ENCODE data around the gene PIGO. TPM values are rescaled to one million over a fixed set of nuclear protein-coding genes. Genes with fewer than 3 reads are reported as not detected.

PIGO gene
- total and polyA plus RNA-seq, 2 of the 8 experiments (the other 6 are each of a cell fraction or from before 2014, with no cell fraction given), result 20.5 to 31.3 TPM

- TF ChIP-seq KDM5A (IDR thresholded peaks at IDR 0.05; ENCODE audit: low read length) (no peak), CHD1 (IDR thresholded peaks at IDR 0.05; ENCODE audit: low read depth, low read length) (no peak; the same call in 1 of the 2 replicates), SAP30 (IDR thresholded peaks at IDR 0.05; ENCODE audit: insufficient read depth, insufficient replicate concordance, low read length) (peak; percentile 8), TAF1 (IDR thresholded peaks at IDR 0.05; ENCODE audit: low read depth, low read length) (peak; percentile 83), JUN (IDR thresholded peaks at IDR 0.05; ENCODE audit: low read depth, low read length) (no peak), EP300 (IDR thresholded peaks at IDR 0.05; ENCODE audit: borderline replicate concordance in 1 of 2, low read depth in 2 of 2, low read length in 2 of 2) (no peak), POLR2A (IDR thresholded peaks at IDR 0.05; ENCODE audit: control extremely low read depth in 1 of 2, low read depth in 2 of 2, low read length in 2 of 2) (peak; percentile 64 to 92), BRCA1 (IDR thresholded peaks at IDR 0.05; ENCODE audit: low read depth, low read length) (peak; percentile 1; the same call in 1 of the 2 replicates)
- TF ChIP-seq, protein P1, sequence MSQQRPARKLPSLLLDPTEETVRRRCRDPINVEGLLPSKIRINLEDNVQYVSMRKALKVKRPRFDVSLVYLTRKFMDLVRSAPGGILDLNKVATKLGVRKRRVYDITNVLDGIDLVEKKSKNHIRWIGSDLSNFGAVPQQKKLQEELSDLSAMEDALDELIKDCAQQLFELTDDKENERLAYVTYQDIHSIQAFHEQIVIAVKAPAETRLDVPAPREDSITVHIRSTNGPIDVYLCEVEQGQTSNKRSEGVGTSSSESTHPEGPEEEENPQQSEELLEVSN (IDR thresholded peaks at IDR 0.05), result peak; percentile 96
Observed at GRCh38 chr9:35079426-35080341, 16.7 kb downstream of the PIGO start, which contains the start of gene FANCG (continued).
